HG03460 (cell line): ENCODE results near the gene BUD13.

Source experiments
- ATAC-seq: cut with Tn5 transposase; IDR thresholded peaks from one replicate; pipeline ENCODE4 v1.9.1; 2021; ENCODE audit not compliant: unreplicated experiment

Gene BUD13

DNA sequence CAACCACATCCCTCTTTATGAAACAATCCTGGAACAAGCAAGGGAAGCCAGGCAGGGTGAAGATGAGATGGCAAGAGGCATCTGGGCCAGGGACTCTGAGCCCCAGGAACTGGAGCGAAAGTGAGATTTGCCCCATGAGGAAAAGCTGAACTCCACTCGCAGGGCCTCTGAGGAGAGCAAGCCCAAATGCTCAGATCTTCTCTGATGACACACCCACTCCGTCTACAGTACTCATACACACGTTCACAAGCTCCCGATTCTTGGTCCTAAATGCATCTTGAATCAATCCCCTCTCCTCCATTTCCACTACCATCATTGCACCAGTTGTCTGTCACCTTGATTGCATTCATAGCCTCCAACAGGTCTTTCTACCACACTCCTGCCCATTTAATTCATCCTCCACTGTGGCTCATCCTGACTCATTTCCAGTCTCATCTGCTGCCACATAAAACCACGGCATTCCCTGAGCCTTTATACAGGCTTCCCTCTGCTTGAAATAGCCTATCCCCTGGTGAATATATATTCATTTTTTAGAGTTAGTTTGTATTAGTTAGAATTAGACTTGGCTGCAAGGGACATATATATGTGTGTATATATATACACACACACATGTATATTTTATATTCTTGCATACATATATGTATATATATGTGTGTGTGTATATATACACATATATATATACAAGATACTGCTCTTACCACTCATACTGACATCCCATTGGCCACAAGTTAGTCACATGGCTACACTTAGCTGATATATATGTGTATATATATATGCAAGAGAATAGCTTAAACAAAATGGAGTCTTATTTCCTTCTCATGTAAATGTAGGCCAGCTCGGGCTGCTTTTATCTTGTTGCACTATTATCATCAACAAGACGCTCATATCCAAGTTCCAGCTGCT lies 20.3 kb upstream of the BUD13 start:
- no peak for ATAC-seq

DNA sequence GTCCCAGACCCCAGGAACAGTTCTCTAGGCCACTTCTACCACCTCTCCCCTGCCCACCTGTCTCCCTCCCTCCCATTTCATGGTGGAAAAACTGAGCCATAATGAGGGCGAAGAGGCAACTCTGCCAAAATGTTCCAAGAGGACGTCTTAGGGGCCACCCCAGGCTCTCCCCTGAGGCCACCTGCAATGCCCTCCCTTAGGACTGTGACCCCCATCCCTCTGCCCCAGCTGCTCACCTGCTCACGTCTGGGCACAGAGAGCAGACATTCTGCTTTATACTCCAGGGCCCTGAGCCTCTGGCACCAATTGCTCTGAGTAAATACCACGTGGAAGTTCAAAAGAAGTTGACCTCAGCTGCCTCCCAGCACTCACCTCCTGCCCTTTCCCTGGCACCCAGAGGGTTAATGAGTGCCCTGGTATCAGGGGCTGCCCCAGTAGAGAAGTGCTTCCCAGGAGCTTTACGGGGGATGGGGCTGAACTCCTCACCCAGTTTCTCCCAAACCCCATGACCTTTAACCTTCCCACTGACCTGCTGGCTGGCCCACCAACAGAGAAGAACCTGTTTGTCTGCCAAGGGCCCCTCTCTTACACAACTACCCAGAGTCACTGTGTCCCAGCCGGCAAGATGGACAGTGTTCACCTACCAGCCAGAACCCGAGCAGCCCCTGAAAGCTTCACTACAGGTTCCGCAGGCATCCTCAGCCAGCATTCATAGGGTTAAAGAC lies 19.5 kb upstream of the BUD13 start:
- no peak for ATAC-seq

DNA sequence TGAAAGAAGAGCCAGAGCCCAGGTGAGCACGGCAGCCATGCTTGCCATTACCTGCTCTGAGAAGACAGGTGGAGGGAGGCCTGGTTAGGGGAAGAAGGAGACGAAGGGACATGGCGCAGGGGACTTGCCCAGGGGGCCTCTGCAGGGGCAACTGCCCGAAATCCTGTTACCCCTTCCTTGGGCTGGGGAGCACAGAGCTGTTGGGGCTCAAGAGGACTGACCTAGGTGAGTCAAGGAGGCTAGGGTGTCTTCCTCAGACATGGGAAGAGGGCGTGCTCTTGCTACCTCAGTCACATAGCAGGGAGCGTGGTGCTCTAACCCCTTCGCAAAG lies 19.0 kb upstream of the BUD13 start, which contains the start of gene APOA5:
Gene APOA5 (minus strand): TSS at position 67 of the 331 bp plus-strand sequence. CDS start 19 bp downstream, at position 48.
- ATAC-seq: no peak

DNA sequence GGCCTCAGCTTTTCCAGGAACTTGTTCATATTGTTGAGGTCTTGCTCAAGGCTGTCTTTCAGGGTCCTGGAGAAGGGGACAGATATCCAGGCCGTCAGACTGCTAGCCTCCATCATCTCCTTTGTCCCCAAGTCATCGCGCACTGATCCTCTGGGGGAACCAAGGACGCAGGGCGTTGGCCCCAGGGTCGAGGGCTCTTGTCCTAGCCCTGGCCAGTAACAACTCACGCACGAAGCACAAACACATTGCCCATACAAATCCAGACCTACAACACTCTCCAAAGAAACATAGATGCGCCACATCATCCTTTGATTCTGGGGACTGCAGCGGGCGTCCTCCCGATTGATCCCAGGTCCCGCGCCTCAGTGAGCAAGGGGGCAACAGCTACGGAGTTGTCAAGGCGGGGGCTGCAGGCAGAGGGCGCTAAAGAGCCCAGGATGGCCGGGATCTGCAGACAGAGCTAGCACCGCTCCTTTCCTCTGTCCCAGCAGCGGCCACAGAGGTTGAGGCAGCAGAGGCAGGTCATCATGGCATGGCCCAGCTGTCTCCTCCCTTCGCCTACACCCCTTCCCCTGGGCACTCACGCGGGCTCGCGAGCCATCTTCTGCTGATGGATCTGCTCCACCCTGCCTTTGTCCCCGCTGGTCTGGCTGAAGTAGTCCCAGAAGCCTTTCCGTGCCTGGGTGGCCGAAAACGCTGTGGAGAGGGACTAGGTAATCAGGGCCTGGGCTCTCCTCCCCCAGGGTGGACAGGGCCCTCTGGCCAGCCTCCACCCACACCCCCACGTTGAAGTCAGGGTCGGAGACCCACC lies 18.4 kb upstream of the BUD13 start:
- no peak for ATAC-seq

DNA sequence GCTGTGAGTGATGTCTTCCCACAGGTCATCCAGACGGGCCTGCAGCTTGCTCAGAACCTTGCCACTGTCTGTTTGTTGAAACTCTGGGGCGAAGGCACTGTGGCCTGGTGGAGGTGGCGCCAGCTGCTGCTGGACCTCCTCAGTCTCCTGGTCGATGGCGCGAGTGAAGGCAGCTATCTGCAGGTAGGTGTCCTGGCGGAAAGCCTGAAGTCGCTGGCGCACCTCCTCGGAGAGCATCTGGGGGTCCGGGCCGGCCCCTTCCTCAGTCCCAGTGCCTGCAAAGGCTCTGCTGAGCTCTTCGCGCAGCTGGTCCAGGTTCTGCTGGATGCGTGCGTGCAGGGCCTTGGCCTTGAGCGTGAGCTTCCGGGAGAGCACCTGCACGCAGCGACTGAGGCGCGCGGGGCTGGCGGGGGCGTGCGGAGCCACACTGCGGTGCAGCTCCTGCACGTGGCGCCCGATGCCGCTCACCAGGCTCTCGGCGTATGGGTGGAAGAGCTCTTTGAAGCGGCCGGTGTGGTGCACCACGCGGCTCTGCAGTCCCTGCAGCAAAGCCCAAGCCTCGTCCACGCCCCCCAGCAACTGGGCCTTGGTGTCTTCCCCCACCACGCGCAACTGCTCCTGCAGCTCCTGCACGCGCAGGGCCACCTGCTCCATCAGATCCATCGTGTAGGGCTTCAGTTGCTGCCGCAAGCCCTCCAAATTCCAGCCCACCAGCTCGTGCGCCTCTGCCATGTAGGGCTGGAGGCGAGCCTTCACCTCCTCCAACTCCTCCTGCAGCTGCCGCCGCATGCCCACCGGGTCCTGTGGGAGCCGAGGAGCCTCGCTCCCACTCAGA lies 17.6 kb upstream of the BUD13 start:
- ATAC-seq: no peak

DNA sequence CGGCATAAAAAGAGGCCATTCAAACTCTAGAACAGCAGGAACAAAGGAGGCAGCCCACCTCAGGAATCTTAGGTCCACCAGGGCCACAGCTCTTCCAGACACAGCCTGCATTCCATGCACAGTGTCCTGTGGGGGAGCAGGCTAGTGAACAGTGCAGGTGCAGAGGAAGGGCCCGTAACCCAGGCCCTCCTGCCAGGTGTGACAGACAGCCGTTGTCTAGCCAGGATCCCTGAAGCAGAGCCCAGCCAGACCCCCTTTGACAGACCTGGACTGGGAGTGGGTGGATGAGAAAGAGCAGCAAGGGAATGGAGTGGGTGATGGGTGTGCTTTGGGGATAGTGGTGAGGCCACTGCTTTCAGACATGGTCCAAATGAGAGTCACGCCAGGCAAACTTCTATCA lies 16.2 kb upstream of the BUD13 start:
- no peak for ATAC-seq

DNA sequence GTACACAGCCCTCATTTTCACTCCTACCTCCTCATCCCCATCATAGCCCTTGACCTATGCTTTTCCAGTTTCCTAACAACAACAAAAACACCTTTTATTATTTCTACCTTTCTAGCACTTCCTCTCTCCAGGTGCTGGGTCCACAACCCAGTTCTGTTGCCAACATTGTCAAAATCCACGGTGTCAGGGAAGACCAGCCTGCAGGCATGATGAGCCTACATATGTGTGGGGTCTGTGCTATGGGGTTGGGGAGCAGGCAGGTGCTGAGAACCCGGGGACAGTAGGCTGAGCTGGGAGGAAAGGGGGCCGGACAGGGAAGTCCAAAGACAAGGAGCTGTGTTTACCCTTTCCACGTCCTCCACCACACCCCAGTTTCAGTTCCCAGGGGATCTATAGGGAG lies 15.7 kb upstream of the BUD13 start:
- no peak for ATAC-seq

DNA sequence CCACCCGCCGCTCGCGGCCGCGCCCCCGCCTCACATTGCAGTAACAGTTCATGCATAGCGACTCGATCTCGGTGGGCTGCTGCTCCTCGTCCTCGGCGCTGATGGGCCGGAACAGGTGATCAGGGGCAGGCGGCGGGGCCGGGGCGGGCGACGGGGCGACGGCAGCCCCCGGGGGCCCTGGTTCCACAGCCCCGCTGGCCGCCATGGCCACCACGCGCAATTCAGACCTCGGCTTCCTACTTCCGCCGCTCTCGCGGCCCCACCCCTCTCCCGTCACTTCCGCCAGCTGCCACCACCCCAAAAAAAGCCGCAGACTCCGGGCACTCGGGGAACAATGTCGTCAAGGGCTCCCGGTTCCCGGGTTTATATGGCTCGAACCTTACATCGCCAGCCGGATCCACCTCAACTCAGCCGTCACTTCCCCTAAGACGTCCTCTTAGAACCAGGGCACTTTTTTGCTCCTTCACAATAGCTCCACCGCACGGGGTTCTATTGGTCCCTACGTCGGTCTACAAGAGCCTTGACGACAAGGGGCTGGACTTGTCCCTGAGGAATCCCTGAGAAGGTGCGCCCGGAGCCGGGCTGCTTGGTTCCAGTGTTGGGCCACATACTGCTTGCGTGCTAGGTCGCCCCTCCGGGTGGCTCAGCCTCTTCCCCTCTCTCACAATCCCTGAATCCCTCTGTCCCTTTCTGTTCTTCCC lies 15.1 kb upstream of the BUD13 start, which contains the start of gene ZPR1:
Gene ZPR1 (minus strand): TSS at position 238 of the 701 bp plus-strand sequence. CDS start 33 bp downstream, at position 205.
- peak; percentile 84 for ATAC-seq

DNA sequence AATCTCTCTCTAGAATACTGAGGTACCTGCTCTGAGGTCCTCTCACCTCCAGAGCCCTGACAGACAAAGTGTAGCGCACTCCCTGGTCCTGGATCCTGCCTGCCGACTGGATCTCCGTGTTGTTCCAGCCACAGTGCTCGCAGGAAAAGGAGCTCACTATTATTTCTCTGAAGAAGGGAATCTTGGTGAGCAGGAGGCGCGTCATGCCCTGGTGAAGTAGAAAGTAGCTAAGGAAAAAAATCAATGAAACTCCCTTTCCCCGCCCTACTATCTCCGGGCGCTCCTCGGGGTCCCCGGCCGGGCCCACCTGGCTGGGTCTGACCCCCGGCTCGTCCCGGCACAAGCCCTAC lies 14.6 kb upstream of the BUD13 start:
- no peak for ATAC-seq

DNA sequence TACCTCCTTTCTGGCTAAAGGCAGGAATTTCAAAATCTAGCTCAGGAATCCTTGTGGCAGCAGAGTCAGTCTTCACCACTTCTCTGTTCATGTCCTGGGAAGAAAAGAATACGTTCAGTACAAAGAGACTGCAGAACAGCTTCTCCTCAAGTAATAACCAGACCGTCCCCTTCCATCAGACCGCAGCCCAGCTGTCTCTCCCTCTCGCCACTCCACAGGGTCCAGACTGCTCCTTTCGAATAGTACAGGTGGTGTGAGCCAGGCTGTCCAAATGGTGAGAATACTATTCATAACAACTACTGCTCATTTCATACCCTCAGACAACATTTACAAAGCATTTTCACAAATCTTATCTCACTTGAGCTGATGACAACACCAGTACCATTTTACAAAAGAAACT lies 14.2 kb upstream of the BUD13 start:
- ATAC-seq: no peak

DNA sequence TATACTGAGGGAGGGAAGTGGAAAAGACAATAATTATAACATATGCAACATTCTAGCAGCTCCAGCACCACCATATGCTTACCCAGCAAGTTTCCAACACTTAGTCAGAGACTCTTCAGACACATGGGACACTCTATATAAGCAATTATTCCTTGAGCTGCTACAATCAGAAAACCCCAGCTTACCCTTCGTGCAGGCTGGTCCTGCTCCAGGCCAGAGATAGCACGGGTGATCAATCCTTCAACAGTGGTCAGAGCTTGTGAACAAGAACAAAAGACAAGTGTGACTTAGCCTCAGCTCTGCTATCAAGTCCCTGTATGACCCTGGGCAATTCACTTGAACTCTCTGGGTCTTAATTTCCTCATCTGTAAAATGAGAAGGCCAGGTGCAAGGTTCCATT lies 13.5 kb upstream of the BUD13 start:
- no peak for ATAC-seq

DNA sequence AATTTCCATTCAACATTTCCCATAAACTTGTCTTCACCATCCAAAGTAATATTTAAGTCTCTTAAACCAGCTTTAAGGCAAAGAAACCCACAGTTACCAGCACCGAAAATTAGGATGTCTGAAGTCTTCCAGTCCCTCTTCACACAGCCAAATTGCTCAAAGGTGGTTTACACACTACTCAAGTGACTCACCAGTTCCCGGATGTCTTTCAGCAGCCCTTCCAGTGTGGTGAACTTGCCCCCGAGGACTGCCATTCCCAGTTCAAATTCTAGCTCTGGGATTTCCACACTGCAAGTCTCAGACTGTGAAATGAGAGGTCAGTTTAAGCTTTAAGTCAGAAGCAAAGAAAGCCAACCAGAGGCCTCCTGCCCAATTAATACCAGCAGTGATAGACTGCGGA lies 9.9 kb upstream of the BUD13 start:
- no peak for ATAC-seq

DNA sequence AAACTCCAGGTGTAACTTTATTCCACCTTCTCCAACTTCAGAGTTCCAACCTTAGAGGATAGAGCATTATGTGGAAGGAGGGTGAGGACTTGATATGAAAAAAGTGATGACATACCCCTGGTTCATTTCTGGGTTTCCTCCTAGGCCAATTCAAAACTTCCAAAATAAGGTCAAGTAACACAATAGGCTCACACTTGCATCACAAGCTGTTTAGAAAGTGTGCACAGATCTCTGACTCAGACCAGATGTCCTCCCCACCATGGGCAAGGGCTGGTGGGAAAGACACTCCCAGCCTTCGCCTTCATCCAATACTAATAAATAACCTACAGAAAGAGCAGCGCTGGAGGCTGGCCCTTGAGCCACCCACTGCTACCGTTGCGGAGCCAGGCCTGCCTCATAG lies 5.8 kb upstream of the BUD13 start:
- no peak for ATAC-seq

DNA sequence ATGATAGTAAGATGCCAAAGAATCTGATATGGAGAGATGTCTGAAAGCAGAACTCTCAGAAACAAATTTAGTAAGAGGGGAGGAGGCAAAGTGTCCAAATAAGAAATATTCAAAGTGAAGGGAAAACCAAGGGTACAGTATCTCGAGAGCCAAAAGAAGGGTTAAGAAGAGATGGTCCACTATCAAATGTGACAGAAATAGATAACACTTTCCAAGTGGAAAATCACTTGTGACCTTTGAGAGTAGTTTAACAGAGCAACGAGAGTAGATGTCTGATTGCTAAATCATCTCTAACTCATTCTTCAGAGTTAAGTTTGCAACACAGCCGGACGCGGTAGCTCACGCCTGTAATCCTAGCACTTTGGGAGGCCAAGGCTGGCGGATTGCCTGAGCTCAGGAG lies 4.3 kb upstream of the BUD13 start:
- no peak for ATAC-seq

DNA sequence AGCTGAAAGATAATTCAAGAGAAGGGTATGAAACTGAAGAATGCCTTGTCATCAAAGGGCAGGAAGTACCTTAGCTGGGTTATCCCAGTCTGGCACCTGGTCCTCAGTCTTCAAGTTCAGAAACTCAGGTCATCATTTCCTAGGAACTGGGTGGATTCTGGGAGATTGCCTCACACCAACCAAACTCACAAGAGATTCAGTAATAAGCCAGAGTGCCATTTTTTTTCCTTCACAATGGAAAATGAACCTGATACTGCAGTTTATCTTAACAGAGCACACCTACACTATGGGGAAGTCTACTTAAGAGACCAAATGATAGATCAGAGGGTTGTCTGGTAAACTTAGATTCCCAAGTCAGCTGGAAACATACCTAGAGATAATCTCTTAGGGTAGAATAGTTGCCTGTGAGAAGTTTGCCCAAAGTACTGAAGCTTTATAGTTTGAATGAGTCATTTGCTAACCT lies 3.8 kb upstream of the BUD13 start:
- no peak for ATAC-seq

DNA sequence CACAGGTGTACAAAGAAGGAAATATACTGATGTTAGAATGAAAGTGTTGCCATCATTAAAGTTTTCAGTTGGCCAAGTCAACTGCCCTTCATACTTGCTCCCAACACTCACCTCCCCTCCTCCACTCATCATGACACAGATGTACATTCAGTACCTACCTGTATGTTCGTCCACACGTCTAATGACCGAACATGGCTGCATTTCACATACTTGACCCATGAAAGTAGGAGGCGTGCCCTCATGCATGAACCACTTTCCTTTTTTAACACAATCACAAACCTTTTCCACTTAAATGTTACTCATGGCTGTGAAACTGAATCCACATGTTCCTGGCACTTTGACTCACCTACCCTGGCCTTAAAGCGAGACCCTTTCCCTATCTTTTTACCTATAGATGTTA lies 3.2 kb upstream of the BUD13 start:
- ATAC-seq: no peak

DNA sequence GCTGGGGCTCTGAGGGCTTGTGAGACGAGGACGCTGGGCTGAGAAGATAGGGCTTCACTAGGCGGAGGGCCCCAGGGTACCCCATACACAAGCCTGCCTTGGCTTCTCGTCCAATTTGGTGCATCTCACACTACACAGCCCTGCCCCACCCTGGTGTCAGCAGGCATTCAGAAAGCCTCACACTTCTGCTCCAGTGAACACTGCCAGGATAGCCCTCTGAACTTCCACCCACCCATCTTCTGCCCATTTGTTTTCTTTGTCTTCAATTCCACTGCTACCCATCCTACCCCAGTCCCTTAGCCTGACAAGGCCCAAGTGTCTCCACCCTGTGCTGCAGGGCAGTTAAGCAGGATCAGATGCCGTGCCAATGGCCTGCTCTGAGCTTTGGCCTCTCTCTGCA lies 1.9 kb upstream of the BUD13 start:
- ATAC-seq: no peak

DNA sequence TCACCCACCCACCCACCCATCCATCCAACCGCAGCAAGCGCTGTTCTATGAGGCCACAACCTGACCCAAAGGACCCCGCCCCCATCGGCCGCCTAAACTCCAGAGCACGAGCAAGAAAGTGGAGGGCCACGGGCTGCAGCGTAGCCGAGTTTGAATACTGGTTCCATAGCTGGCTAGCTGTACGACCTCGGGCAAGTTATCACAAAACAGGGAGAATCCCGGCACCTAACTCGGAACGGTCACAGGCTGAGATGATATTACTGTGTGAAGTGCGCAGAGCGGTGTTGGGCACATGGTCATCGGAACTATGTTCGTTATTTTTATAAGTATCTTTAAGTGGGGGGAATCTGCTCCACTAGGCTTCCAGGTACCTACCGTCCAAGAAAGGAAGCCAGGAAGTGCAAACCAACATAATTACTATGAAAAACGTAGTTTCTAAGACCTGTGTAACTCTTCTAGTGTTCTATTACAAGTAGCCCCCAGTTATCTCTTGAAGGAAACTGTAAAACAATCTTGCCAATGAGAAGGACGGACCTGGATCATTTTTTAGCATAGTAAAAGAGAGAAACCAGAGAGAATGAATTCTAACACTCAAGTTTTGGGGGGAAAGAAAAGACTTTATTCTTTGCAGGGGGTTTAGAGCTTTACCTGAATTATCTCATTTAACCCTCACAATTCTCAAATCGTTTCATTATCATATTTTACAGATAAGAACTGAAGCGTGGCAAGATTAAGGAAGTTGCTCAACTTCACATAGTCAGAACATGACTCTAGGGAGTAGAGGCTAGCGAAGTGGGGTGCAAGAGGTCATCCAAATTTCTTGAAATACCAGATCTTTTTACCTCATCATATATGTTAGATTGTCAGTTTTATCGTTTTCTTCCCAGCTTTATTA lies 663 bp upstream of the BUD13 start:
- ATAC-seq: peak; percentile 35

DNA sequence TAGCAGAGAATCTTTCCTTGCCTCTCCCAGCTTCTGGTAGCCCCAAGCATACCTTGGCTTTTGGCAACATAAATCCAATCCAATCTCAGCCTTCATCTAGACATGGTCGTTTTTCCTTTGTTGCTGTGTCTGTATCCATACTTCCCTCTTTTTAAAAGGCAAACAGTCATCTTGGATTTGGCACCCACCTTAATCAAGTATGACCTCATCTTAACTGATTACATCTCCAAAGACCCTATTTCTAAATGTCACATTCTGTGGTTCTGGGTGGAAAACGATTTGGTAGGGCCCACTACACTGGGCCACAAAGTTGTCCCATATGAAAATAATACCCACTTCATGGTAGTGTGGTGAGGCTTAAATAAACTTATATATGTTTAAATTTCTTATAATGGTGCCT lies 852 bp downstream of the BUD13 start:
- no peak for ATAC-seq
